Daoy (cell line): ENCODE data around the gene AKT3. TPM values are rescaled to one million over a fixed set of nuclear protein-coding genes. Genes with fewer than 3 reads are reported as not detected.

Source experiments
- DNase-seq: peaks from one replicate; pipeline ENCODE4 v3.0.0-alpha.2; 2015; ENCODE audit warnings: low read depth
- total RNA-seq: library from RNA; depleted of rRNA; stranded (reverse); fragments of >200 nt; shearing (Covaris generic); gene quantifications from 2 replicates; pipeline ENCODE4 v1.2.3, GENCODE V29; 2014

Gene AKT3
- total RNA-seq, 1 experiment from 2014 or later = 11.9 TPM

DNA sequence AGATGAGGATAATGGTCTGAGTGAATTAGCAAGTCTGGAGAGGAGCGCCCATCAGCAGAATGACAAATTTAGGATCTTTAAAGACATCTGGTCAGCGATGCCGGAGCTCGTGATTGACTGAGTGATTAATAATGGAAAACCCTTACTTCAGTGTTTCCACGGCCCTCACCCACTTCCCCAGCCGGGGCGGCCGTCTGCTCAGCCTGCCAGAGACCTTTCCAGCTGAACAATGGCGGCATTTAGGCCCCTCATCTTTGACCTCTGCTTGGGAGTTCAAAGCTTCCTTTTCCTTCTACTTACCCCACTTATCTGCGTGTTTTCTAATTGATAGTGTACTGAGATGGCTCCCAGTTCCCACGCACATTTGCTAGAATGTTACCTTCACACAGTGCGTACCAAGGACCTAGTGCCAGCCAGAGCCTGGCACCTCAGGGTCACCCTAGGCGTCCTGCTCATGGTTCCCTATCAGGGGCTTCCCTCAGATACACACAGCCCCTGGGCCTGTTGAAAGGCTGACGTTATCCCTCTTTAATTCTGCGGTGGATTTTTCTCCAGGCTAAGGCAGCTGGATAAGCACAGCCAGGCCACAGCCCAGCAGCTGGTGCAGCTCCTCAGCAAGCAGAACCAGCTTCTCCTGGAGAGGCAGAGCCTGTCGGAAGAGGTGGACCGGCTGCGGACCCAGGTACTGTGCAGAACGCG is 361.4 kb downstream of the AKT3 start:
- DNase-seq = no peak

GRCh38 chr1:243487649-243488227 is 362.3 kb downstream of the AKT3 start:
- no peak for DNase-seq

GRCh38 chr1:243487036-243487648 is 362.9 kb downstream of the AKT3 start:
- DNase-seq = no peak

DNA sequence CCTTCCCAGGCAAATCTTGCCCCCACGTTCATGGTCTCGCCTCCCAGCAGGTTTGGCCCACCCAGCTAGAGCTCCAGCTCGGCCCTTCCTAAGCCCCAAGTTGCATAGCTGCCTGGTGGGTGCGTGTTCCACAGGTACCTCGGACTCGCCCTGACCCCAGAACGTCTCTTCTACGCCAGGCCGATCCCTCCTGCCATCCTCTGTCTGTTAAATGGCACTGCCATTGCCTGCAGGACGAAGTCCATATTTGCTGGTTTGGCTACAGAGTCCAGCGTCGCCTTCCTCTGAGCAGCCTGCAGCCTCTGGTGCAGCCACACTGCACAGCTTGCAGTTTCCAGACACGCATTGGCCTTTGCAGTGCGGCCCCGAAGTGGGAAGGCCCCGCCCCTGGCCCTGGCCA is 366.1 kb downstream of the AKT3 start:
- no peak for DNase-seq

DNA sequence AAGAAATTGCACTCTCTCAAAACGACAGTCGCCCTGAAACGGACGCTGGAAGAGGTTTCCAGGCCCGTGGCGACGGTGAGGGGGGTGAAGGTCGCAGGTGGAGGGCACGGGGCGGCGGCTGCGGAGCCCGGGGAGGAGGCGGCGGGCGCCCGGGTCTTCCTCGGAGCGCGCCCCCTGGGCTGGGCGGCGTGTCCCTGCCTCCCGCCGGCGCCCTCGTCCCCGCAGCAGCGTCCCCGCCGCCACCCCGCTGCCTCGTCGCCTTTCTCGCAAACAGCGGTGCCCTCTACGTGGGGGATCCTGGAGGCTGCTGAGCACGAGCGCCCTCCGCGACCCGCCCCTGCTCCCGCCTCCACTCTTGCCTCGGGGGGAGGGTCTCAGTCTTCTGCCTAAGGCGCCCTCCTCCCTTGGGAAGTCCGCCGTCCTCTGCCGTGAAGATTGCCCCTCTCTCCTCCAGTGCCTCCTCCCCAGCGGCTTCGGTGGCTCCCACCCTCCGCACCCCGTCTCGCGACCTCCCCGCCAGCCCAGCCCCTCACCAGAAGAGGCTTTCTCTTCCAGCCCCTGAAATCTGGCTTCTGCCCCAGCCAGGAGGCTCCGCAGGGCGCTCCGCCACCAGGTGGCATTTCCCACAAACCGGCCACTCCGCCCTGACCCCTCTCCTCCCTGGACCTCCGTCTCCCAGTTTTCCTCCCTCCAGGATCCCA is 366.8 kb downstream of the AKT3 start:
- no peak for DNase-seq

- no peak for DNase-seq
Measured at GRCh38 chr1:243482141-243483022, 367.7 kb downstream of the AKT3 start.

- DNase-seq = no peak
Measured at GRCh38 chr1:243481101-243481500, 368.9 kb downstream of the AKT3 start.

DNA sequence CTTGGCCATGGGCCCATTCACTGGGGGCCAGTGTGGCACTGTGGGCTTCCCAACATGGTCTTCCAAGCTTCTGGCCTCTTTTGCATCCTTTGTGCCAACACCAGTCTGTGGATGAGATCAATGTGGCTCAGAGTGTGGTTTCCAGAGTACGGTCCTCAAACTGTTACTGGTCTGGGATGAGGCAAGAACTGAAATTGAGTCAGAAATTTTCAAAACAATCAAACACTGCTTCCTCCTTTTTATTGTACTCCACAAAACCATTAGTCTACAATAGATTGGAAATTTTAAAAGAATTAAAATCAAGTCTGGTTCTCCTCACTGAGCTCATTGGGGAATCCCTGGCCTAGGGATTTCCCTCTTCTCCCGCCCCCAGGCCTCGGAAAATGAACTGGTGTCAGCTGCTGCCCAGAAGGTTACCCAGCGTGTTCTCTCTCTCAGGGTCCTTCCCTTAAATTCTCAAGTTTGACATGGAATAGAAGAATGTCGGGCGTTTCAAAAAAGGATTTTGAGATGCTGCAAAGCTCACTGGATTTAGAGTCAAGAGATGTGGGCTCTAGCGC is 372.2 kb downstream of the AKT3 start:
- no peak for DNase-seq

GRCh38 chr1:243475966-243476365 is 374.1 kb downstream of the AKT3 start:
- peak; percentile 28 for DNase-seq

DNA sequence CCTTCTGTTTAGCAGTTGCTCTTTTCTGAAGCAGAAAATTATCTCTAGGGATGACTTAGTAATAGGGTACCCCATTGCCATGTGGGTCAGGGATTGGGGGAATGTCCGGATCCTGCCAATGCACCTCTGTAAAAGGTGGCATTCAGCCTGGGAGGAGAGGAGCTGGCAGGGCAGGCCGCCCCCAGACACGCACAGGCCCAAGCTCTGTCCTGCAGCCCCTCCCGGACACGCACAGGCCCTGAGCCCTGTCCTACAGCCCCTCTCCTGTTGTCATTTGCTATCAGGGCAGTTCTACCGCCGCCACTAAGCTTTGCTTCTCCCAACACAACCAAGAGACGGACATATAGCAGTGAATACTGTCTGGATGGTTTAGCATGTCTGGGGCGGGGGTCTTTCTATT is 375.1 kb downstream of the AKT3 start:
- DNase-seq = no peak

GRCh38 chr1:243474136-243474881 is 375.7 kb downstream of the AKT3 start:
- DNase-seq = no peak

DNA sequence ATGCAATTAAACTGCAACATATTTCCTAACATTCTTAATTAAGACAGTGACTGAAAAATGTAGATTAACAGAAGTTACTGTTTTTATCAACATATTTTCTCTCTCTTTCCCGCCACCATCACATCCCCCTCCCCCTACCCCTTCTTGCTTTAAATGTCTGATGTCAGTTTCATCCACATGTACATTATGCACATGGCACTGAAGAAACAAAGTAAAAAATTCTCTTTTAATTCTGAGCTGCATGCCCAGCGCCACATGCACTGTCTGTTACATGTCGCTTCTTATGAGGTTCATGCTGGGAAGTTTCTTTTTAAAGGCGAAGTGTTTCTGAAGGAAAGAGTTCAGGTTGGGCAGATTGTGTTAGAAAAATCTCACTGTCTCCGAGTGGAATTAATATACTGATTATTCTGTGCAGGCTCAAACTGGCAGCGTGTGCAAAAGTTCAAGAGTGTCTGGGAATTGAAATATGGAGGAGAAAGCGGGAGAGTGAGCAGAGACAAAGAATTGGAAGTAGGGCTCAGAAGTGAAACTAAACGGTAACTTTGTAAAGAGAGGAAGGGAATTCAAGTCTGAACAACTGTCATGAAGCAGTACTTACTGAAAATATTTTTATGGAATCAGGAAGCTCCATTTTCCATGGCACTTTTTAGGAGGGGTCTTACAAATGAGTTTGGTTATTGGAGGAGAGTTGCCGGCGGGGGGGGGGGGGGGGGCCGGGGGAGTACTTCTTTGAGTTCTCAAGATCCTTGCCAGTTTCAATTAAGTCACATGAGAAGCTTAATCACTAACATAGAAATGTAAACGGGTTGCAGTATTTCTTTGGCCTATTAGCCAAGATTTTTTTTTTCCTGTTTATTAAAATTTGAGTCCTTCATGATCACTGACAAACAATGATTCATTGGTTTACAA is 376.6 kb downstream of the AKT3 start:
- peak; percentile 22 for DNase-seq

DNA sequence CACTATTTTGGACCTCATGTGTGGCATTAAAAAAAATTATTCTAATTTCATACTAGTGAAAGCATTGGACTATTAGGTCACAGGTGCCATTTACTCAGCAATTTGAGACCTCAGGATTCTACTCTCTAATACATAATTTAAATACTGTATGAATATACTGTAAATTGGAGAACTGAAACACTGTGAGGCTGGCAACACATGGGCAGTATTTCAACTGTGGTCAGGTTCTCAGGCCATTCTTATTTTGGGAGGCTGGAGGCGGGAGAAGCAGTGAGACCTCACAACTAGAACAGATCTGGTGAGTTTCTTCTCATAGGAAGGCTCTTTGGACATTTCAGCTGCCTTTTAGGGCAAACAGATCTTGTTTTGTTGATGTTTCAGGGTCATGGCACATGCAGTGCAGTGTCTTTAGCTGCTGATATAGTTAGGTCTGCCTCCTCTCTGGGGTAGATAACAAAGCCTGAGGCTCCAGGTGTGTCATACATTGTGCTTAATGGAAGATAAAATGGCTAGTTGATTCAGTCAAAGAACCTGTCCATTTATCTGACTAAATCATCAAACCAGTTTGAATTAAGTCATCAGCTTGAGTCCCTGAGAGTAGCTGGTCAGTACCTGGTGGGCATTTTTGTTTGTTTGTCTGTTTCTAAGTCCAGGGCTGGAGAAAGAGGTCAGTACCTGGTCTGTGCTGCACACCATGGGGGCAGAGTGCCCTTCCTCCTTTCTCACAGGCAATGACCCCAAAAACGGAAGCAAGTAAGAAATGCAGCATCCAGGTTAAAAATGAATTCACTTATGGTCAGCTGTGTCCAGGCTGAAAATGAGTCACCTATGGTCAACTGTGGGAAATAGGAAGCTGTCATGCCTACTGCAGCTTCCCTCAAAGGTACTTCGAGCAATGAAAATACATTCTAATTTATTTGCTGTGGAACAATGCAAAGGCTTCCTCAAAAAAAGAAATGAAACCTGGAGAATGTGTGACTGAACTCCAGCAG is 378.0 kb downstream of the AKT3 start:
- DNase-seq = no peak

DNA sequence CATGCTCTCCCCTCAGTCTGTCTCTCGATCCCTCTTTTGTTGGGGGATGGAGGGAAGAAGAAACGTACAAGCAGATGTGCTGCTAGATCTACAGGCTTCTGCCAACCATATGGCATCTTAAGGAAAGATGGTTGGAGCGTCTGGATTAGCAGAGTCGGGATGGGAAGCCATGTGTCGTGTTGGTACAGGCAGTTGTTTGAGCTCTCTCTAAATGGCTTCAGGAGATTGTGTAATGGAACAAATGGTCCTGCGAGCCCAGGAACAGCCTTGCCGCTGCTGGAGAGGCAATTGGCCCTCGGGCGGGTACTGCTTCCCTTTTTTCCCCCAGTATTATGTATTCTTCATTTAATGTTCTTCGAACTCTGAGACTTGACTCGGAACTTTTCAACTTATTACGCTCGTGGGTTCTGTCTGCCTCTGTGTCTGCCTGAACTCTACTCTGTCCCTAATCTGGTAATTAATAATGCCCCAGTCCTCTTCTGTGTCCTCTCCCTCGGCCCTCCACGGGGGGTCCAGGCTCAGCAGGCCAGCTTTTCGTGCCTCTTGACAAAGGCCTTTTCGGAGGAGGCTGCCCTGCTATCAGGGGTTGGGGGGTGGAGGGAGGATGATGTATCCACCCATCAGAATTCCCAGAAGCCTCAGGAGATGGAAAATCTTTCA is 378.9 kb downstream of the AKT3 start:
- DNase-seq = no peak

- DNase-seq = no peak
Measured at GRCh38 chr1:243470502-243470901, 379.5 kb downstream of the AKT3 start.

GRCh38 chr1:243469497-243469896 is 380.5 kb downstream of the AKT3 start:
- no peak for DNase-seq

DNA sequence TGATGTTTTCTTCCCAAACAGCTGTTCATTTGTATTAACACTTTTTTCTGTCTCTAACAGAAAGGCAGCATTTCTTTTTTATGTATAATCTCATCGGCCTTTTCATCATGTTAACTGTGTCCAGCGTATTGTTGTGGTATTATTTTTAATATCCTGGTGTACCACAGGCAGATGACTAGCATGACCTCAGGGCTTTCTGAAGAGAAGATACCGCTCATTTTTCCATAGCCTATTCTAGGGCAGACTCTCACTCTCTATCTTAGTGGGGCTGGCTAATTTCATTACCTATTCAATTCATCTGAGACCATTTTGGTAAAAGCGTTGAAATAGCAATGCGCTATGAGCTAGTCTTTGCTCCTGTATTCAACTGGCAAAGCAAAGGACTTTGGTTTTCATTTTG is 384.3 kb downstream of the AKT3 start:
- no peak for DNase-seq

GRCh38 chr1:243465081-243465480 is 385.0 kb downstream of the AKT3 start:
- DNase-seq = no peak
